DOHH2 (cell line): ENCODE measurements around the gene KRTAP5-7.

Experiments used
- H3F3A ChIP-seq: fragments of 200-600 bp; sonication (generic), shearing (Covaris generic); 2 replicates; pipeline ENCODE4 v1.6.0; 2016; ENCODE audit warnings: antibody characterized with exemption, mild to moderate bottlenecking; ENCODE audit not compliant: control insufficient read depth, insufficient read depth
- H3K27ac ChIP-seq: fragments of 200-600 bp; sonication (generic); 2 replicates; pipeline ENCODE4 v1.5.1; 2014; ENCODE audit warnings: low read depth, mild to moderate bottlenecking, low read length, moderate library complexity
- H3K27me3 ChIP-seq: fragments of 200-600 bp; sonication (generic); 2 replicates; pipeline ENCODE4 v1.6.1; 2014; ENCODE audit warnings: mild to moderate bottlenecking, low read length, mixed read lengths; ENCODE audit not compliant: control insufficient read depth
- H3K36me3 ChIP-seq: fragments of 200-600 bp; sonication (generic); 2 replicates; pipeline ENCODE4 v1.6.1; 2014; ENCODE audit warnings: mild to moderate bottlenecking, low read length, moderate library complexity, mixed read lengths; ENCODE audit not compliant: control insufficient read depth
- H3K4me1 ChIP-seq: fragments of 200-600 bp; sonication (generic); 2 replicates; pipeline ENCODE4 v1.6.1; 2014; ENCODE audit warnings: mild to moderate bottlenecking, low read length, mixed read lengths; ENCODE audit not compliant: control insufficient read depth
- H3K4me2 ChIP-seq: fragments of 200-600 bp; sonication (generic); 2 replicates; pipeline ENCODE4 v1.6.0; 2014; ENCODE audit warnings: mild to moderate bottlenecking, low read length, moderate library complexity
- H3K4me3 ChIP-seq: fragments of 200-600 bp; sonication (generic); 2 replicates; pipeline ENCODE4 v1.5.1; 2014; ENCODE audit warnings: mild to moderate bottlenecking, low read length, mixed read lengths
- H3K79me2 ChIP-seq: fragments of 200-600 bp; sonication (generic); 2 replicates; pipeline ENCODE4 v1.6.1; 2014; ENCODE audit warnings: mild to moderate bottlenecking, low read length, mixed read lengths; ENCODE audit not compliant: control insufficient read depth
- H3K9me2 ChIP-seq: fragments of 200-600 bp; sonication (generic); replicated peaks from 2 replicates; pipeline ENCODE4 v1.6.1; 2014; ENCODE audit warnings: mild to moderate bottlenecking, low read length, mixed read lengths; ENCODE audit not compliant: control insufficient read depth
- H3K9me3 ChIP-seq: fragments of 200-600 bp; sonication (generic); 2 replicates; pipeline ENCODE4 v1.6.1; 2014; ENCODE audit warnings: antibody characterized with exemption, low read length, mixed read lengths; ENCODE audit not compliant: control insufficient read depth, insufficient read depth
- H4K20me1 ChIP-seq: fragments of 200-600 bp; sonication (generic); 2 replicates; pipeline ENCODE4 v1.6.0; 2014; ENCODE audit warnings: low read depth, mild to moderate bottlenecking, antibody characterized with exemption, low read length, moderate library complexity; ENCODE audit not compliant: control insufficient read depth, insufficient read depth
- EZH2phosphoT487 ChIP-seq: fragments of 200-600 bp; sonication (generic); IDR thresholded peaks from 2 replicates; pipeline ENCODE4 v1.6.1; 2017; ENCODE audit warnings: borderline replicate concordance, mild to moderate bottlenecking, antibody characterized with exemption, low read length, moderate library complexity, mixed read lengths
- TF ChIP-seq, protein P1 (sequence below): fragments of 200-600 bp; sonication (generic); IDR thresholded peaks from one replicate; pipeline ENCODE4 v1.5.1; 2014; ENCODE audit warnings: antibody characterized with exemption, mild to moderate bottlenecking, low read depth, low read length; ENCODE audit not compliant: poor library complexity, severe bottlenecking

Gene KRTAP5-7

DNA sequence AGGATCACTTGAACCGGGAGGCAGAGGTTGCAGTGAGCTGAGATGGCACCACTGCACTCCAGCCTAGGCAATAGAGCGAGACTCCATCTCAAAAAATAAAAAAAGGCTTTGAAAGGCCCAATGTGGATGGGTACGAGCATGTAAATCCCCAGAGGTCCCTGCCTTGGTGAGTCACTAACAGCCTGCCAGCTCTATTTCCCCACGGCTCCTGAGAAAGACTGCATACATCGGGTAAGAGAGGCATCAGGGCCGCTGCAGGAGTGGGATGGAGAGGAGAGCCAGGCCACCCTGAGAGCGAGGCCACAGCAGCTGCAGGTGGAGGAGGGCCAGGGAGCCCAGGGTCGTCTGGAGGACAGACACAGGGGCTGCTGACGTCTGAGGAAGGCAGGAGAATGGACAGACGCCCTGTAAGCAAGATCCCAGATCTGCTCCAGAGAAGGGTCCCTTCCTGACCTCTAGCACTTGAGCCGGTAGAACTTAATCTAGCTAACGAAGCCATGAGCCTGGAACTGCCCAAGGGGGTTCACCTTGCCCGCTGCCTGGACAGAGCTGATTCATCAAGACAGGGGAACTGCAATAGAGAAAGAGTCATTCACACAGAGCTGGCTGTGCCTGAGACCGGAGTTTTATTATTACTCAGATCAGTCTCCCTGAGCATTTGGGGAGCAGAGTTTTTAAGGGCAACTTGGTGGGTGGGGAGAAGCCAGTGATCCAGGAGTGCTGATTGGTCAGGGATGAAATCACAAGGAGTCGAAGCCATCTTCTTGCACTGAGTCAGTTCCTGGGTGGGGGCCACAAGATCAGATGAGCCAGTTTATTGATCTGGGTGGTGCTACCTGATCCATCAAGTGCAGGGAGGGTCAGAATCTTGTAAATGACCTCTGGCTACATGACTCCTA lies 16.1 kb downstream of the KRTAP5-7 start:
- Histone ChIP-seq H3K27me3 (peaks cover 19% of the 10 kb centered on the region), H3K4me1 (no peaks in the 10 kb centered on the region), H3K27ac (no peak overlapping the region), H4K20me1 (no peaks in the 10 kb centered on the region), H3K36me3 (no peaks in the 10 kb centered on the region), H3K4me3 (no peak overlapping the region), H3F3A (no peaks in the 10 kb centered on the region), H3K4me2 (no peak overlapping the region), H3K79me2 (no peaks in the 10 kb centered on the region), H3K9me2 (no peaks in the 10 kb centered on the region), H3K9me3 (peaks cover 3% of the 10 kb centered on the region)
- no peak for TF ChIP-seq EZH2phosphoT487
- TF ChIP-seq, protein P1, sequence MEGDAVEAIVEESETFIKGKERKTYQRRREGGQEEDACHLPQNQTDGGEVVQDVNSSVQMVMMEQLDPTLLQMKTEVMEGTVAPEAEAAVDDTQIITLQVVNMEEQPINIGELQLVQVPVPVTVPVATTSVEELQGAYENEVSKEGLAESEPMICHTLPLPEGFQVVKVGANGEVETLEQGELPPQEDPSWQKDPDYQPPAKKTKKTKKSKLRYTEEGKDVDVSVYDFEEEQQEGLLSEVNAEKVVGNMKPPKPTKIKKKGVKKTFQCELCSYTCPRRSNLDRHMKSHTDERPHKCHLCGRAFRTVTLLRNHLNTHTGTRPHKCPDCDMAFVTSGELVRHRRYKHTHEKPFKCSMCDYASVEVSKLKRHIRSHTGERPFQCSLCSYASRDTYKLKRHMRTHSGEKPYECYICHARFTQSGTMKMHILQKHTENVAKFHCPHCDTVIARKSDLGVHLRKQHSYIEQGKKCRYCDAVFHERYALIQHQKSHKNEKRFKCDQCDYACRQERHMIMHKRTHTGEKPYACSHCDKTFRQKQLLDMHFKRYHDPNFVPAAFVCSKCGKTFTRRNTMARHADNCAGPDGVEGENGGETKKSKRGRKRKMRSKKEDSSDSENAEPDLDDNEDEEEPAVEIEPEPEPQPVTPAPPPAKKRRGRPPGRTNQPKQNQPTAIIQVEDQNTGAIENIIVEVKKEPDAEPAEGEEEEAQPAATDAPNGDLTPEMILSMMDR, result no peak

DNA sequence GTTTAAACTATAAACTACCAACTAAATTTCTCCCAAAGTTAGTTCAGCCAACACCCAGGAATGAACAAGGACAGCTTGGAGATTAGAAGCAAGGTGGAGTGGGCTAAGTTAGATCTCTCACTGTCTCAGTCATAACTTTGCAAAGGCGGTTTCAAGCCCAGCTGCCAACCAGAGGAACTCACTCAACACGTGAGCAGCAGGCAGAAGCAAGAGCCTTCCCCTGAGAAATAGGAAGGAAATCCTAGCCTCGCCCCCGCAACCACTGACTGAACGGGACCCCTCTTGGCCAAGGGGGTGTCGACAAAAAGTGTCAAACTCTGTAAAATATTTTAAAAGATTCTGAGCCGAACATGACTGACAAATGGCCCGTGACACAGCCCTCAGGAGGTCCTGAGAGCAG lies 16.8 kb downstream of the KRTAP5-7 start:
- H3K4me2 ChIP-seq, result no peak overlapping the region
- H3K9me3 ChIP-seq, result peaks cover 3% of the 10 kb centered on the region
- H3K27ac ChIP-seq, result no peak overlapping the region
- TF ChIP-seq EZH2phosphoT487, result no peak
- TF ChIP-seq, protein P1, result no peak
- H3K36me3 ChIP-seq, result no peaks in the 10 kb centered on the region
- H3K4me3 ChIP-seq, result no peak overlapping the region
- H3K9me2 ChIP-seq, result no peaks in the 10 kb centered on the region
- H3K4me1 ChIP-seq, result no peaks in the 10 kb centered on the region
- no peaks in the 10 kb centered on the region for H4K20me1 ChIP-seq
- H3K79me2 ChIP-seq, result no peaks in the 10 kb centered on the region
- H3F3A ChIP-seq, result no peaks in the 10 kb centered on the region
- peaks cover 21% of the 10 kb centered on the region for H3K27me3 ChIP-seq

DNA sequence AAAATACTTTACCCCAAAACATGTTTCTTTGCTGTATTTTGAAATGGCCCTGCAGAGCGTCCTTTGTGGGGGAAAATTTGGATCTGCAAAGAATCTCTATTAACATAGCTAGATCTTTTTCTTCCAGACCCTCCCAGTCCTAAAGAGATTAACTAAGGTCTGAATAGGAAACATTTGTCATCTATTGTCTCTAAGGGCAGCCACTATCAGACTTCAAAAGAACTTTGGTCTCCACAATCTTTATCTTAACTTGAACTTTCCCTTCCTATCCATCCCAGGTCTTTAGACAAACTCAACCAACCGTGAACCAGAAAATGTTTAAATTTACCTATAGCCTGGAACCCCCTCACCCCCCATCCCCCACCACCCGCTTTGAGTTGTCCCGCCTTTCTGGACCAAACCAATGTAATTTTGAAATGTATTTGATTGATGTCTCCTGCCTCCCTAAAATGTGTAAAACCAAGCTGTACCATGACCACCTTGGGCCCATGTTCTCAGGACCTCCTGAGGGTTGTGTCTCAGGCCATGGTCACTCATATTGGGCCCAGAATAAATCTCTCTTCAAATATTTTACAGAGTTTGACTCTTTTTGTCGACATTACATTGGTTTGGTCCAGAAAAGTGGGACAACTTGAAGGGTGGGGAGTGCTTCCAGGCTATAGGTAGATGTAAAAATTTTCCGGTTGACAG lies 17.6 kb downstream of the KRTAP5-7 start:
- Histone ChIP-seq H3K4me3 (no peak overlapping the region), H3K4me2 (no peak overlapping the region), H3K9me2 (no peaks in the 10 kb centered on the region), H3K27ac (no peak overlapping the region), H3K36me3 (no peaks in the 10 kb centered on the region), H3K27me3 (peaks cover 24% of the 10 kb centered on the region), H3K9me3 (peaks cover 3% of the 10 kb centered on the region), H4K20me1 (no peaks in the 10 kb centered on the region), H3F3A (no peaks in the 10 kb centered on the region), H3K4me1 (no peaks in the 10 kb centered on the region), H3K79me2 (no peaks in the 10 kb centered on the region)
- TF ChIP-seq EZH2phosphoT487, result no peak
- TF ChIP-seq, protein P1, result no peak
